Prostate gland (tissue), 2 donors: ENCODE results near the gene TUBA1B. TPM values are rescaled to one million over a fixed set of nuclear protein-coding genes. Genes with fewer than 3 reads are reported as not detected.

Experiments used
- DNase-seq: peaks from one replicate; pipeline ENCODE4 v3.0.0-alpha.2; 2019; ENCODE audit warnings: low spot score
- H3K27ac ChIP-seq, 2 donors: fragments of 200-600 bp; sonication (generic); 2 replicates each; pipeline ENCODE4 v1.5.1; 2017 to 2019
- H3K27me3 ChIP-seq: fragments of 200-600 bp; sonication (generic); replicated peaks from 2 replicates; pipeline ENCODE4 v1.5.1; 2019; ENCODE audit not compliant: insufficient read depth
- H3K36me3 ChIP-seq, 2 donors: fragments of 200-600 bp; sonication (generic); 1 replicate in 1 of 2; 2 replicates in 1 of 2; pipeline versions ENCODE4 v1.5.1 to v1.8.1; 2017 to 2019
- H3K4me1 ChIP-seq: fragments of 200-600 bp; sonication (generic); replicated peaks from 2 replicates; pipeline ENCODE4 v1.5.1; 2019
- H3K4me3 ChIP-seq, 2 donors: fragments of 200-600 bp; sonication (generic); 2 replicates each; pipeline ENCODE4 v1.5.1; 2017 to 2019
- H3K9me3 ChIP-seq: fragments of 200-600 bp; sonication (generic); 2 replicates; pipeline ENCODE4 v1.5.1; 2017
- CTCF ChIP-seq, 4 experiments: fragments of 200-600 bp in 2 of 4; fragments of 450-650 bp in 2 of 4; sonication (generic) in 2 of 4; IDR thresholded peaks; 1 replicate in 3 of 4; 2 replicates in 1 of 4; pipeline ENCODE4 v1.5.1; 2016 to 2019; ENCODE audit warnings: antibody characterized with exemption in 4 of 4, mild to moderate bottlenecking in 2 of 4, moderate library complexity in 2 of 4
- POLR2A ChIP-seq: fragments of 450-650 bp; IDR thresholded peaks from one replicate; pipeline ENCODE4 v1.6.1; 2016; ENCODE audit warnings: antibody characterized with exemption, mild to moderate bottlenecking
- POLR2AphosphoS5 ChIP-seq: sonication (generic); formaldehyde crosslinking; IDR thresholded peaks from one replicate; pipeline ENCODE4 v1.6.1; 2017; ENCODE audit warnings: antibody characterized with exemption
- WGBS: methylation state at CpG from one replicate; pipeline ENCODE4 v1.1.5; 2018; 5-methylcytosine and 5-hydroxymethylcytosine counted together
- intact Hi-C: fragments of 100-400 bp; cut with DNase I; formaldehyde crosslinking; loops from one replicate; pipeline ENCODE4 v1.14.2; 2022
- total RNA-seq, 2 donors: library from RNA; depleted of rRNA; stranded (reverse); fragments of >200 nt; gene quantifications; one replicate each; pipeline ENCODE4 v1.1.0, GENCODE V29; 2016

TUBA1B gene
- total RNA-seq, 2 donors from 2014 or later, result 292 to 922 TPM

GRCh38 chr12:49093792-49094159 lies 37.4 kb downstream of the TUBA1B start:
- 11% methylated on average over 9 of the region's 9 CpGs for WGBS
- H3K27ac ChIP-seq, result no peak overlapping the region
- H3K4me3 ChIP-seq, result no peak overlapping the region
- intact Hi-C loops, result no loop called here
- no peak for DNase-seq
- H3K9me3 ChIP-seq, result no peaks in the 10 kb centered on the region
- H3K36me3 ChIP-seq, result no peaks in the 10 kb centered on the region
- H3K4me1 ChIP-seq, result peaks cover 5% of the 10 kb centered on the region
- peaks cover 27% of the 10 kb centered on the region for H3K27me3 ChIP-seq
- TF ChIP-seq CTCF (IDR thresholded peaks at IDR 0.05) (no peak), POLR2AphosphoS5 (no peak), POLR2A (no peak)

- intact Hi-C loops, result no loop called here
- Histone ChIP-seq H3K9me3 (no peaks in the 10 kb centered on the region), H3K27ac (no peak overlapping the region), H3K4me3 (no peak overlapping the region), H3K4me1 (peaks cover 5% of the 10 kb centered on the region), H3K36me3 (no peaks in the 10 kb centered on the region), H3K27me3 (peaks cover 27% of the 10 kb centered on the region)
- WGBS, result 53% methylated on average over 4 of the region's 4 CpGs
- no peak for TF ChIP-seq POLR2AphosphoS5
- DNase-seq, result no peak
Measured at GRCh38 chr12:49092816-49093406, 38.3 kb downstream of the TUBA1B start.

- no peak for DNase-seq
- H3K36me3 ChIP-seq, result no peaks in the 10 kb centered on the region
- H3K4me3 ChIP-seq, result no peak overlapping the region
- WGBS, result 9% methylated on average over 26 of the region's 32 CpGs
- intact Hi-C loops, result no loop called here
- H3K27ac ChIP-seq, result no peak overlapping the region
- peaks cover 27% of the 10 kb centered on the region for H3K27me3 ChIP-seq
- TF ChIP-seq POLR2AphosphoS5 (no peak), CTCF (IDR thresholded peaks at IDR 0.05) (no peak), POLR2A (no peak)
- H3K9me3 ChIP-seq, result no peaks in the 10 kb centered on the region
- H3K4me1 ChIP-seq, result peaks cover 5% of the 10 kb centered on the region
Measured at GRCh38 chr12:49092086-49092815, 38.9 kb downstream of the TUBA1B start.

- WGBS, result 2% methylated on average over 9 of the region's 14 CpGs
- DNase-seq, result no peak
- Histone ChIP-seq H3K36me3 (no peaks in the 10 kb centered on the region), H3K27ac (no peak overlapping the region), H3K4me1 (peaks cover 5% of the 10 kb centered on the region), H3K9me3 (no peaks in the 10 kb centered on the region), H3K4me3 (no peak overlapping the region), H3K27me3 (peaks cover 27% of the 10 kb centered on the region)
- TF ChIP-seq CTCF (IDR thresholded peaks at IDR 0.05) (no peak), POLR2A (no peak), POLR2AphosphoS5 (no peak)
- intact Hi-C loops, result no loop called here
Measured at GRCh38 chr12:49091836-49092085, 39.4 kb downstream of the TUBA1B start.

GRCh38 chr12:49091056-49091835 lies 39.9 kb downstream of the TUBA1B start:
- H3K27ac ChIP-seq, result no peak overlapping the region
- no peak for DNase-seq
- peaks cover 27% of the 10 kb centered on the region for H3K27me3 ChIP-seq
- peaks cover 5% of the 10 kb centered on the region for H3K4me1 ChIP-seq
- no peak overlapping the region for H3K4me3 ChIP-seq
- no peak for TF ChIP-seq POLR2AphosphoS5
- TF ChIP-seq CTCF (IDR thresholded peaks at IDR 0.05), result no peak
- TF ChIP-seq POLR2A, result no peak
- WGBS, result 32% methylated on average over 41 of the region's 41 CpGs
- H3K36me3 ChIP-seq, result no peaks in the 10 kb centered on the region
- intact Hi-C loops, result no loop called here
- H3K9me3 ChIP-seq, result no peaks in the 10 kb centered on the region
